AG09309 (cell line): ENCODE data around the gene PSD4.

Experiments used
- DNase-seq: peaks from one replicate; pipeline ENCODE4 v3.0.0-alpha.2; 2010; ENCODE audit warnings: low read depth
- H3K4me3 ChIP-seq: 2 replicates; pipeline ENCODE4 v1.5.1; 2011; ENCODE audit warnings: mild to moderate bottlenecking, low read depth, low read length, moderate library complexity; ENCODE audit not compliant: control insufficient read depth
- CTCF ChIP-seq: IDR thresholded peaks from 2 replicates; pipeline ENCODE4 v1.5.1; 2011; ENCODE audit warnings: mild to moderate bottlenecking, low read depth, low read length, inconsistent platforms; ENCODE audit not compliant: insufficient read depth, control insufficient read depth; ENCODE audit errors: missing control alignments

The PSD4 gene

GRCh38 chr2:113223813-113224212 lies 50.0 kb downstream of the PSD4 start:
- H3K4me3 ChIP-seq: no peak overlapping the region
- no peak for TF ChIP-seq CTCF
- no peak for DNase-seq

- no peak overlapping the region for H3K4me3 ChIP-seq
- no peak for DNase-seq
- TF ChIP-seq CTCF: no peak
Observed at GRCh38 chr2:113224647-113225236, 51.0 kb downstream of the PSD4 start.

- TF ChIP-seq CTCF: no peak
- no peak overlapping the region for H3K4me3 ChIP-seq
- no peak for DNase-seq
Observed at GRCh38 chr2:113225263-113226259, 51.8 kb downstream of the PSD4 start.

GRCh38 chr2:113226462-113226861 lies 52.7 kb downstream of the PSD4 start:
- DNase-seq: no peak
- no peak overlapping the region for H3K4me3 ChIP-seq
- no peak for TF ChIP-seq CTCF

- no peak for DNase-seq
- TF ChIP-seq CTCF: no peak
- H3K4me3 ChIP-seq: no peak overlapping the region
Observed at GRCh38 chr2:113227290-113227689, 53.5 kb downstream of the PSD4 start.

GRCh38 chr2:113227698-113228097 lies 53.9 kb downstream of the PSD4 start:
- DNase-seq: no peak
- no peak overlapping the region for H3K4me3 ChIP-seq
- TF ChIP-seq CTCF: no peak
